IPS-20b (cell line): ENCODE measurements around the gene GABRR2.
"Not testable (repeated sequence)": the region's sequence is repeated elsewhere in the genome, so short reads cannot be mapped to it uniquely, and the experiment has no call there.

Source experiments
- H3K27ac ChIP-seq: one replicate; pipeline ENCODE4 v1.5.1; 2013; ENCODE audit warnings: low read length
- H3K27me3 ChIP-seq: 2 replicates; pipeline ENCODE4 v1.6.1; 2013; ENCODE audit warnings: mild to moderate bottlenecking, low read length, inconsistent platforms; ENCODE audit not compliant: insufficient read depth
- H3K36me3 ChIP-seq: 2 replicates; pipeline ENCODE4 v1.6.1; 2013; ENCODE audit warnings: low read depth, mild to moderate bottlenecking, inconsistent platforms, low read length, moderate library complexity; ENCODE audit not compliant: insufficient read depth
- H3K4me1 ChIP-seq: 2 replicates; pipeline ENCODE4 v1.6.1; 2013; ENCODE audit warnings: mild to moderate bottlenecking, control low read depth, inconsistent platforms, low read length, moderate library complexity; ENCODE audit not compliant: insufficient read depth
- H3K4me3 ChIP-seq: 2 replicates; pipeline ENCODE4 v1.5.1; 2013; ENCODE audit warnings: mild to moderate bottlenecking, low read length, inconsistent platforms
- H3K9ac ChIP-seq: 2 replicates; pipeline ENCODE4 v1.6.1; 2013; ENCODE audit warnings: low read depth, mild to moderate bottlenecking, inconsistent platforms, low read length, moderate library complexity
- H3K9me3 ChIP-seq: 2 replicates; pipeline ENCODE4 v1.6.1; 2013; ENCODE audit warnings: mild to moderate bottlenecking, low read depth, low read length, inconsistent platforms; ENCODE audit not compliant: insufficient read depth

Gene GABRR2

DNA sequence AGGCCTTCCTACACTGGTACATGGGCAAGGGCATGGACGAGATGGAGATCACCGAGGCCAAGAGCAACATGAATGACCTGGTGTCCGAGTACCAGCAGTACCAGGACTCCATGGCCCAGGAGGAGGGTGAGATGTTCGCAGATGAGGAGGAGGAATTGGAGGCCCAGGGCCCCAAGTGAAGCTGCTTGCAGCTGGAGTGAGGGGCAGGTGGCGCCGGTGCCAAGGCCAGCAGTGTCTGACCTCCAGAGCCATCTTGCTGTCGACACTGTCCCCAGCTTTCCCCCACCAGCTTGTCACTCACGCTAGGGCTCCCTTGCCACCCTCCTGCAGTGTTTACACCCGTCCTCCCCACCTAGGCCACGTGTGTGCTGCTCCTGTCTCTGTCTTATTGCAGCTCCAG lies 12.2 kb downstream of the GABRR2 start:
- Histone ChIP-seq H3K4me3 (no peak overlapping the region), H3K36me3 (no peaks in the 10 kb centered on the region), H3K4me1 (peaks cover 4% of the 10 kb centered on the region), H3K27me3 (no peaks in the 10 kb centered on the region), H3K27ac (no peak overlapping the region), H3K9ac (no peak overlapping the region), H3K9me3 (peaks cover 5% of the 10 kb centered on the region; the same call in 1 of the 2 replicates)

DNA sequence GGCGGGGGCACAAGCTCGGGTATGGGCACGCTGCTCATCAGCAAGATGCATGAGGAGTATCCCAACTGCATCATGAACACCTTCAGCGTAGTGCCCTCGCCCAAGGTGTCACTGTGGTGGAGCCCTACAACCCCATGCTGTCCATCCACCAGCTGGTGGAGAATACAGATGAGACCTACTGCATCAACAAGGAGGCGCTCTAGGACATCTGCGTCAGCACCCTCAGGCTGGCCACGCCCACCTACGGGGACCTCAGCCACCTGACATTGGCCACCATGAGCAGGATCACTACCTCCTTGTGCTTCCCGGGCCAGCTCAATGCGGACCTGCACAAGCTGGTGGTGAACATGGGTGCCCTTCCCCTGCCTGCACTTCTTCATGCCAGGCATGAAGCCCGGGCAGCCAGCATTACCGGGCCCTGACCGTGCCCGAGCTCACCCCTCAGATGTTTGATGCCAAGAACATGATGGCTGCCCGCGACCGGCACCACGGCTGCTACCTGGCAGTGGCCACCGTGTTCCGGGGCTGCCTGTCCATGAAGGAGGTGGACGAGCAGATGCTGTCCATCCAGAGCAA lies 12.8 kb downstream of the GABRR2 start:
- Histone ChIP-seq H3K27ac (no peak overlapping the region), H3K4me1 (peaks cover 4% of the 10 kb centered on the region), H3K9ac (no peak overlapping the region), H3K9me3 (peaks cover 5% of the 10 kb centered on the region; the same call in 1 of the 2 replicates), H3K36me3 (no peaks in the 10 kb centered on the region), H3K27me3 (no peaks in the 10 kb centered on the region), H3K4me3 (no peak overlapping the region)

DNA sequence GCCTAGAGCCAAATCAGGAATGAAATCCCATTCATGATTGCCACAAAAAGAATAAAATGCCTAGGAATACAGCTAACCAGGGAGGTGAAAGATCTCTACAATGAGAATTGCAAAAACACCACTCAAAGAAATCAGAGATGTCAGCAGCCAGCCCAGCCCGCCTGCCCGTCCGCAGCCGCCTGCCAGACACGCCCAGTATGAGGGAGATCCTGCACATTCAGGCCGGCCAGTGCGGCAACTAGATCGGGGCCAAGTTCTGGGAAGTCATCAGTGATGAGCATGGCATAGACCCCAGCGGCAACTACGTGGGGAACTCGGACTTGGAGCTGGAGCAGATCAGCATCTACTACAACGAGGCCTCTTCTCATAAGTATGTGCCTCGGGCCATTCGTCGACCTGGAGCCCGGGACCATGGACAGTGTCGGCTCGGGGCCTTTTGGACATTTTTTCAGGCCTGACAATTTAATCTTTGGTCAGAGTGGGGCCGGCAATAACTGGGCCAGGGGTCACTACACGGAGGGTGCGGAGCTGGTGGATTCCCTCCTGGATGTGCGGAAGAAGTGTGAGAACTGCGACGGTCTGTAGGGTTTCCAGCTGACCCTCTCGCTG lies 13.4 kb downstream of the GABRR2 start:
- H3K27ac ChIP-seq, result no peak overlapping the region
- no peak overlapping the region for H3K9ac ChIP-seq
- peaks cover 5% of the 10 kb centered on the region; the same call in 1 of the 2 replicates for H3K9me3 ChIP-seq
- H3K36me3 ChIP-seq, result no peaks in the 10 kb centered on the region
- H3K4me3 ChIP-seq, result no peak overlapping the region
- no peaks in the 10 kb centered on the region for H3K27me3 ChIP-seq
- H3K4me1 ChIP-seq, result peaks cover 4% of the 10 kb centered on the region

DNA sequence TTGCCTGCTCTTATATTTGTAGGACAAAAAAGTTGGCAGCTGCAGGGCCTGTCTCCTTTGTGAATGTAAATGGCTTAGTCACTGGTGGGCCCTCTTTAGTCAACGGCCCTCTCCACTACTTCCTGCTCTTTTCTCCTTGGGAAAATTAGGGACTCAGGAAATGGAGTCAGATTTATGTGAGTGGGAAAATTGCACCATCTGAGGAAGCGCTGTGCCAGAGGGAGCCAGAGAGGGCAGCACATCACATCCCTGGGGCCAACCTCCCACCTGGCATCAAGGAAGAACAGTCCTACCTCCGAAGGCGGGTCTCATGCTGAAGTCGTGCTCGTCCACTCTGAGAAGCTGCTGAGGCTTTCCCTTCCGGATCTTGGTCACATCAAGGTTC lies 15.6 kb downstream of the GABRR2 start:
- peaks cover 4% of the 10 kb centered on the region for H3K4me1 ChIP-seq
- H3K4me3 ChIP-seq, result no peak overlapping the region
- H3K36me3 ChIP-seq, result no peaks in the 10 kb centered on the region
- no peak overlapping the region for H3K9ac ChIP-seq
- peaks cover 5% of the 10 kb centered on the region; the same call in 1 of the 2 replicates for H3K9me3 ChIP-seq
- H3K27ac ChIP-seq, result no peak overlapping the region
- no peaks in the 10 kb centered on the region for H3K27me3 ChIP-seq

DNA sequence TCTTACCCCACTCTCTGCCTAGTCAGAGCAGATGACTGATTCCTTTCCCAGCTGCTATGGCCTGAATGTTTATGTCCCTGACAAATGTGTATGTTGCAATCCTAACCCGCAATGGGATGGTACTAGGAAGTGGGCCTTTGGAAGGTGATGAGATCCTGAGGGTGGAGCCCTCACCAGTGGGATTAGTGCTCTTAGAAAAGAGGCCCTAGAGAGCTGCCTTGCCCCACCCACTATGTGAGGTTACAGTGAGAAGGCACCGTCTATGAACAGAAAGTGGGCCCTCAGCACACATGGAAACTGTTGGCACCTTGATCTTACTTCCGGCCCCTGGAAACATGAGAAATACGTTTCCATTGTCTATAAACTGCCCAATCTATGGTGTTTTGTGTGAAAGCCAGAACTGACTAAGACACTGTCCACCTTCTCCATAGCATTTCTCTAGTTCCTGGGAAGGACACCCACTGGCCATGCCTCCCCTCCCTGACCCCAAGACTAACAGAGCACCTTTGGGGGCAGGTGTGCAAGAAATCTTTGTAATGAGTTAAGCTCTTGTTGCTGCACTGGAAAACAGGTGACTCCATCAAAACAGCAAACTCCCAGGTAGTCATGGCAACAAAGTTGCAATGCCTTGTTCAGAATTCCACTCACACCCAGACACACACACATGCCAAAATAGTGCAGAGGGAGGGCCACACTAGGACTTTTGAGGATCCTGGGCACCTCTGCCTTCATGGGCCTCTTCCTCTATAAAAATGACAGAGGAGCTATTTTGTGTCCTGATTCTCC lies 16.2 kb downstream of the GABRR2 start:
- no peaks in the 10 kb centered on the region for H3K36me3 ChIP-seq
- peaks cover 5% of the 10 kb centered on the region; the same call in 1 of the 2 replicates for H3K9me3 ChIP-seq
- H3K27ac ChIP-seq, result no peak overlapping the region
- no peak overlapping the region for H3K4me3 ChIP-seq
- peaks cover 4% of the 10 kb centered on the region for H3K4me1 ChIP-seq
- no peak overlapping the region for H3K9ac ChIP-seq
- H3K27me3 ChIP-seq, result no peaks in the 10 kb centered on the region

DNA sequence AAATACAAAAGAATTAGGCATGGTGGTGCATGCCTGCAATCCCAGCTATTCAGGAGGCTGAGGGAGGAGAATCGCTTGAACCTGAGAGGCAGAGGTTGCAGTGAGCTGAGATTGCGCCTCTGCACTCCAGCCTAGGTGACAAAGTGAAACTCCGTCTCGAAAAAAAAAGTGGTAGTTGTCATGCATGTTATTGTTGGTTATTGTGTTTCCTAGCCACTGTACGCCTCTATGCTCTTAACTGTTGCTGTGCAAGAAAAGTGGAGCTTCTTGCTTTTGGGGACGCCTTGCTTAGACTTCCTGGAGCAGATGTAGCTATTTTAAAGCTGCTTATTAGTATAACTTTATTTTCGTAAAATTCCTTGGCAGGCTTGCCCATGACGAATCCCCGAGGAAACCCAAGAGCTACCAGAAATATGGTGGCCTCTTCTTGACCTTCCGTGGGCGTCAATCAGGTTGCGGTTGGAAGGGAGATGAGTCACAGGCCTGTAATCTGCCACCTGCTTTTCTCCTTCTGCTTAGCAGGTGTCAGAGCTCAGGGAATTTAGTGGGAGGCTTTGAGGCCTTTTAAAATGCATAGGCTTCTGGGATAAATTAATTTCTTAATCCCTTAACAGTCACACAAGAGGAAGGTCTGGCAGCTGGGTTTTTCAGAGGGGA lies 17.3 kb downstream of the GABRR2 start:
- no peak overlapping the region for H3K27ac ChIP-seq
- 0 out of 2 replicates have a peak, but pooled peaks cover 2% of the 10 kb centered on the region for H3K9me3 ChIP-seq
- no peak overlapping the region for H3K4me3 ChIP-seq
- no peak overlapping the region for H3K9ac ChIP-seq
- no peaks in the 10 kb centered on the region for H3K36me3 ChIP-seq
- no peaks in the 10 kb centered on the region for H3K27me3 ChIP-seq
- peaks cover 4% of the 10 kb centered on the region for H3K4me1 ChIP-seq

DNA sequence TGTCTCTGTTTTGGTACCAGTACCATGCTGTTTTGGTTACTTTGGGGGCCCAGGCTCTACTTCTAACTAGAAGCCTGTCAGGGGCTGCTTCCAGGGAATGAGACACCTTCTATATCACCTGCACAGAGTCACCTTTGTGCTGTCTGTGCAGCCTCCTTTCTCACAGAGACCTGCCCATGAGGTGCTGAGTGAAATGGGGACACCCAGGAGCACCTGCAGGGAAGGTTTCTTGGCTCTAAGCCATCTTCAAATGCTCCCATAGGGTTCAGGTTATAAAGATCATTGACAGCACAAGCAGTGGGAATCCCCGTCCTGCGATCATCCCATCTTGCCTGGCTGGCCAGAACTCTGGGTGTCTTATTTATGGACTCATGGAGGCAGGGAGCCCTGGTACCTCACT lies 19.1 kb downstream of the GABRR2 start:
- Histone ChIP-seq H3K9ac (no peak overlapping the region), H3K4me1 (peaks cover 4% of the 10 kb centered on the region), H3K9me3 (no peaks in the 10 kb centered on the region), H3K27ac (no peak overlapping the region), H3K27me3 (no peaks in the 10 kb centered on the region), H3K4me3 (no peak overlapping the region), H3K36me3 (no peaks in the 10 kb centered on the region)

DNA sequence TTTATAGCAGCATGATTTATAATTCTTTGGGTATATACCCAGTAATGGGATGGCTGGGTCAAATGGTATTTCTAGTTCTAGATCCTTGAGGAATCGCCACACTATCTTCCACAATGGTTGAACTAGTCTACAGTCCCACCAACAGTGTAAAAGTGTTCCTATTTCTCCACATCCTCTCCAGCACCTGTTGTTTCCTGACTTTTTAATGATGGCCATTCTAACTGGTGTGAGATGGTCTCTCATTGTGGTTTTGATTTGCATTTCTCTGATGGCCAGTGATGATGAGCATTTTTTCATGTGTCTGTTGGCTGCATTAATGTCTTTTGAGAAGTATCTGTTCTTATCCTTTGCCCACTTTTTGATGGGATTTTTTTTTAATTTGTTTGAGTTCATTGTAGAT lies 20.0 kb downstream of the GABRR2 start:
- H3K4me1 ChIP-seq, H3K4me3 ChIP-seq, H3K36me3 ChIP-seq, H3K27ac ChIP-seq, H3K9ac ChIP-seq, H3K9me3 ChIP-seq, H3K27me3 ChIP-seq: not testable (repeated sequence)

DNA sequence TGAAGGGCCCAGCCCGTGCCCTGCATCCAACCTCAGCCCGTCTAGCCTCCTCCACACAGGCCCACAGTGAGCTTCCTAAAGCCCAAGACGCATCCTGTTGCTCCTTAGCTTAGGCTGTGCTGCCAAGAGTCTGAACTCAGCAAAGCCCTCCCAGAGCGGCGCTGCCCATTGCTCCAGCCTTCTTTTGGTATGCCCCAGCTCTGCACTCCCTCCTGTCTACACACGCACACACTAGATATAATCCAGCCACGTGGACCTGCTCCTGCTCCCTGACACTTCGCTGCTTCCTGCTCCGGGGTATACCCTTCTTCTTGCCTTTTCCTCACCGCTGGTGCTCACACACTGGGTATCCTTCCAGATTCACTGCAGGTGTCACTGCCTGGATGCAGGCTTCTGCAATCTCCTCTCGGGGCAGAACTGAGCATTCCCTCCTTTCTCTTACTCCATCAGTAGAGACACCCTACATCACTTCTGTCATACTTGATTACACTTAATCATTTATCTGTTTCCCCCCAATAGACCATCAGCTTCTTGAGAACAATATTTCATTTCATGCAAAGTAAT lies 23.8 kb downstream of the GABRR2 start:
- H3K9ac ChIP-seq, result no peak overlapping the region
- no peak overlapping the region for H3K4me3 ChIP-seq
- no peak overlapping the region for H3K27ac ChIP-seq
- no peaks in the 10 kb centered on the region for H3K27me3 ChIP-seq
- no peaks in the 10 kb centered on the region for H3K36me3 ChIP-seq
- H3K9me3 ChIP-seq, result no peaks in the 10 kb centered on the region
- peaks cover 2% of the 10 kb centered on the region; the same call in 1 of the 2 replicates for H3K4me1 ChIP-seq

DNA sequence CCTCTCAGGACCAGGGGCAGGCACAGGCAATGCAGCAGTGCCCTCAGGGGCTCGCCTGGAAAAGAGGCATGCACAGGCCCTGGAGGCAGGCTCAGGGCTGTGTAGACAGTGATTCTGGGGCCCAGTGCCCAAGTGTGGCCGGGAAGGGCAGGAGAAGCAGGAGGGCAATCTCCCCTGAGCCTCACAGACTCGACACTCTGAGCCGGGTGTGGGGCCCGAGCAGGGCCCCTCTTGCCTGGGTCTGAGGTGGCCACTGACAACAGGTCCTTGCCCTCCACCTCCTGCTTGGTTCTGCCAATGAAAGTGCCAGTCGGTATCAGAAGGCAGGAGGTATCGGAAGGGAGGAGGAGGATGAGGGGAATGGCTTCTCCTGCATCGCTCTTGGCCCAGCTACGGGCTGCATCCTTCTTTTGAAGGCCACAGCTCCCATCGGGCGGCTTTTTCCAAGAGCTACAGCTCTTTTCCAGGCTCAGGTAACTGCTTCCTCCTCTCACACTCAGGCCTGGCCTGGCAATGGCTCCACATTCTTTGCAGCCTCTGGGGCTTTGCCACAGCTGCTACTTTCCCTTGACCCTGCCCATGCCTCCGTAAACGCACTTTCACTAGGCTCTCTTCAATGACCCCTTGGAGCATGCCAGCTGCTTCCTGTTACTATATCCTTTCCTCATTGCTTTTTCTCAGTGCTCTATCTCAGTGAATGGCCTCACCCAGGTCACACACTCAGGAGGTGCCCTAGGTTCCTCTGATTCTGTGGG lies 24.5 kb downstream of the GABRR2 start:
- H3K27ac ChIP-seq, result no peak overlapping the region
- H3K36me3 ChIP-seq, result no peaks in the 10 kb centered on the region
- H3K9me3 ChIP-seq, result no peaks in the 10 kb centered on the region
- H3K4me3 ChIP-seq, result no peak overlapping the region
- H3K27me3 ChIP-seq, result no peaks in the 10 kb centered on the region
- H3K9ac ChIP-seq, result no peak overlapping the region
- peaks cover 7% of the 10 kb centered on the region; the same call in 1 of the 2 replicates for H3K4me1 ChIP-seq

DNA sequence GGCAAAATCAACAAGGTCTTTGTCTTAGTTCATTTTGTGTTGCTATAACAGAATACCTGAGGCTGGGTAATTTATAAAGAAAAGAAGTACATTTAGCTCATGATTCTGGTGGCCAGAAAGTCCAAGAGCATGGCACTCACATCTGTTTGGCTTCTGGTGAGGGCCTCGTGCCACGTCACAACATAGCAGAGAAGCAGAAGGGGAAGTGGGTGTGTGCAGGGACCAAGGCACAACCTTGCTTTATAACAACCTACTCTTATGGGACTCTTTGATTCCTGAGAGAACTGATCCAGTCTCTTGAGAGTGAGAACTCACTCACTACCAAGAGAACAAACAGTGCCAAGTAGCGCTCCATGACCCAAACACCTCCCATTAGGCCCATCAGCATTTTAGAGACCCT lies 25.4 kb downstream of the GABRR2 start:
- Histone ChIP-seq H3K27ac (no peak overlapping the region), H3K9ac (no peak overlapping the region), H3K36me3 (no peaks in the 10 kb centered on the region), H3K9me3 (no peaks in the 10 kb centered on the region), H3K4me1 (peaks cover 12% of the 10 kb centered on the region; the same call in 1 of the 2 replicates), H3K4me3 (no peak overlapping the region), H3K27me3 (no peaks in the 10 kb centered on the region)
